Psoas muscle (tissue), 8 donors: ENCODE measurements around the gene RASAL2. TPM values are rescaled to one million over a fixed set of nuclear protein-coding genes. Genes with fewer than 3 reads are reported as not detected.

Experiments used
- ATAC-seq, 4 donors: fragments of 200-7000 bp; cut with Tn5 transposase; one replicate each; pipeline ENCODE4 v1.9.1; 2020; ENCODE audit warnings: moderate library complexity in 3 of 4, mild to moderate bottlenecking in 2 of 4
- DNase-seq, 2 donors: peaks; one replicate each; pipeline ENCODE4 v3.0.0-alpha.2; 2020
- H3K27ac ChIP-seq: fragments of 200-600 bp; one replicate; pipeline ENCODE4 v1.8.0; 2022
- H3K27me3 ChIP-seq, 3 donors: fragments of 200-600 bp in 1 of 3; one replicate each; pipeline versions ENCODE4 v1.6.1 to v1.8.0; 2013 to 2022; ENCODE audit warnings: low read length in 2 of 3, mild to moderate bottlenecking in 2 of 3, moderate library complexity in 1 of 3; ENCODE audit not compliant: insufficient read depth in 3 of 3
- H3K36me3 ChIP-seq, 2 donors: fragments of 200-600 bp in 1 of 2; one replicate each; pipeline versions ENCODE4 v1.6.1 to v1.8.0; 2013 to 2022; ENCODE audit warnings: low read depth in 1 of 2, mild to moderate bottlenecking in 1 of 2, moderate library complexity in 1 of 2; ENCODE audit not compliant: insufficient read depth in 1 of 2
- H3K4me1 ChIP-seq: fragments of 200-600 bp; one replicate; pipeline ENCODE4 v1.8.0; 2022
- H3K4me3 ChIP-seq: fragments of 200-600 bp; one replicate; pipeline ENCODE4 v1.8.0; 2022; ENCODE audit warnings: mild to moderate bottlenecking
- H3K9me3 ChIP-seq: fragments of 200-600 bp; one replicate; pipeline ENCODE4 v1.8.0; 2022
- WGBS, 3 donors: extraction: QIAGEN DNeasy Blood & Tissue Kit; methylation state at CpG; one replicate each; pipeline versions ENCODE4 v1.1.6 to v1.1.7; 2013; 5-methylcytosine and 5-hydroxymethylcytosine counted together
- intact Hi-C, 2 donors: fragments of 100-400 bp; cut with DNase I; formaldehyde crosslinking; loops; one replicate each; pipeline versions ENCODE4 v1.11.0 to v1.14.2; 2022
- polyA plus RNA-seq, 3 donors: library from polyadenylated mRNA; stranded (reverse); fragments of 200-250 nt; gene quantifications; one replicate each; pipeline ENCODE4 v1.2.3, GENCODE V29; 2013
- total RNA-seq, 4 donors: library from RNA; stranded (reverse); fragmentation: NEBNext Ultra II Directional in 2 of 4; extraction: Animal tissue kit (Norgen Biotek cat#: 25700) in 2 of 4; gene quantifications; one replicate each; pipeline versions ENCODE4 v1.2.1 to v1.2.4, GENCODE V29; 2021 to 2023
- TF ChIP-seq, protein P1 (sequence below): fragments of 200-600 bp; IDR thresholded peaks from one replicate; pipeline ENCODE4 v1.8.0; 2022; ENCODE audit warnings: antibody characterized with exemption
- donor health status: healthy with polysubstance abuse.
- donor health status: DM: no; HTN: no; CAD: no; lungs with moderate emphysema.
- donor health status: Bipolar disorder and iron deficiency.
- donor health status: healthy.
- donor health status: DM: yes; HTN: yes; CAD: no.
- donor health status: DM: no; HTN: no; CAD: no.
- donor health status: DM: no; HTN: no; CAD: no.
- donor health status: DM: yes; HTN: yes; CAD: no.

The RASAL2 gene
- total and polyA plus RNA-seq, 7 donors, result 1.9 to 42.1 (median 5.5) TPM

DNA sequence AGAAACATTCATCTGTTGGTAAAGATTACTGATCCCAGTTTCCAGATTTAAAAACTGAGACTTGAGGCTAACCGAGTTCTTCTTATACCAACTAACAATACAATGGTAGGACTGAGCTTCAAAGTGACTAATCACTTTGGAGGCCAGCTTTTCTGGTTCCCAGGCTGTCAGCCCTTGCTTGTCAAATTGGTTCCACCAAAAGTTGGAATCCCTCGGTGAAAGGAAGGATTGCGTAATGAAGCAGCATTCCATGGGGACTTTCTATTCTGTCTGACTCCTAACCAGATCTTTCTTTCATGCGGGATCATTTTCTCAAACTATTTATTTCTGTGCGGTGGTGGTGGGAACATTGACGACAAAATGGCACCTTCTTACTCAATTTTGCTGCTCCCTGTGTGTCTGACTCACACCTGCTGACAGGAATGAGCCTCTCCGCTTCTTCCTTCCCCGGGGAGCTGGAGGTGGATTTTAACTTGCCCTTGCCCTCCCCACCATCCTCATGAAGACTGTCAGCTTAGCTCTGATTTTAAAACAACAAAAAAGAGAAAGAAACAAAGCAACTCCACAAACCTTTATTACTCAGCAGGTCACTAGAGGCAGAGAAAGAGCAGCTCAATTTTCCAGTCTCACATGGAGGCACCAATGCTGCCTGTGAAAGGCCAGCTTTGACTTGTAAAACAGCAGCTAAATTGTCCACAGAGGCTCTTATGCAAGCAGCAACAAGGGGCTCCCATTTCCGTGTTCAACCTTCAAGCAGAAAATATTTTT, 32.9 kb upstream of the RASAL2 start:
- TF ChIP-seq, protein P1, sequence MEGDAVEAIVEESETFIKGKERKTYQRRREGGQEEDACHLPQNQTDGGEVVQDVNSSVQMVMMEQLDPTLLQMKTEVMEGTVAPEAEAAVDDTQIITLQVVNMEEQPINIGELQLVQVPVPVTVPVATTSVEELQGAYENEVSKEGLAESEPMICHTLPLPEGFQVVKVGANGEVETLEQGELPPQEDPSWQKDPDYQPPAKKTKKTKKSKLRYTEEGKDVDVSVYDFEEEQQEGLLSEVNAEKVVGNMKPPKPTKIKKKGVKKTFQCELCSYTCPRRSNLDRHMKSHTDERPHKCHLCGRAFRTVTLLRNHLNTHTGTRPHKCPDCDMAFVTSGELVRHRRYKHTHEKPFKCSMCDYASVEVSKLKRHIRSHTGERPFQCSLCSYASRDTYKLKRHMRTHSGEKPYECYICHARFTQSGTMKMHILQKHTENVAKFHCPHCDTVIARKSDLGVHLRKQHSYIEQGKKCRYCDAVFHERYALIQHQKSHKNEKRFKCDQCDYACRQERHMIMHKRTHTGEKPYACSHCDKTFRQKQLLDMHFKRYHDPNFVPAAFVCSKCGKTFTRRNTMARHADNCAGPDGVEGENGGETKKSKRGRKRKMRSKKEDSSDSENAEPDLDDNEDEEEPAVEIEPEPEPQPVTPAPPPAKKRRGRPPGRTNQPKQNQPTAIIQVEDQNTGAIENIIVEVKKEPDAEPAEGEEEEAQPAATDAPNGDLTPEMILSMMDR, result no peak
- Histone ChIP-seq H3K4me1 (peaks cover 11% of the 10 kb centered on the region), H3K27me3 (no peaks in the 10 kb centered on the region), H3K36me3 (no peaks in the 10 kb centered on the region), H3K4me3 (peak overlapping the region; percentile 0), H3K27ac (peak overlapping the region; percentile 38), H3K9me3 (no peaks in the 10 kb centered on the region)
- intact Hi-C loops, result no loop called here
- DNase-seq (no peak), ATAC-seq (peak in 3 of 4 donors; percentile 39 to 45 (median 41))
- 28 to 37% (median 30%) methylated on average over 9 of the region's 9 CpGs for WGBS, 3 donors

DNA sequence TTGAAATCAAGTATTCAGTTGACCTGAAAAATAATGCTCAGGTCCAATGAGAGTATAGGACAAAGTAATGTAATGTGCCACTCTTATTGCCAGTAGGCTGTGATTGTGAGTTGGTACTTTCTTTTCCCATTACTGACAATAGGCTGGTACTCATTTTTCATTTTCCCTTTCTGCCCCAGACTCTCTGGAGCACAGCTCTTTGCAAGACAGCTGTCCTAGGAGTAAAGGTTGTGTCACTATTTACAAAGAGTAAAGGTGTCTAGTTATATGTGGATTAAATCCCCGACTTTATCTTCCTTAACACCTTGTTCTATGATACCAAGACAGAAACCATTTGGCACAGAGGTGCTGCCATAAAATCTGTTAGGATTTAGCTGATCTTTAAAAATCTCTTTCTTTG, 32.3 kb upstream of the RASAL2 start:
- DNase-seq, result no peak
- Histone ChIP-seq H3K9me3 (no peaks in the 10 kb centered on the region), H3K4me1 (peaks cover 8% of the 10 kb centered on the region), H3K27ac (no peak overlapping the region), H3K27me3 (no peaks in the 10 kb centered on the region), H3K4me3 (no peak overlapping the region), H3K36me3 (no peaks in the 10 kb centered on the region)
- 45 to 82% (median 55%) methylated on average over 1 of the region's 1 CpG for WGBS, 3 donors
- TF ChIP-seq, protein P1, result no peak
- intact Hi-C loops, result no loop called here
- no peak for ATAC-seq

DNA sequence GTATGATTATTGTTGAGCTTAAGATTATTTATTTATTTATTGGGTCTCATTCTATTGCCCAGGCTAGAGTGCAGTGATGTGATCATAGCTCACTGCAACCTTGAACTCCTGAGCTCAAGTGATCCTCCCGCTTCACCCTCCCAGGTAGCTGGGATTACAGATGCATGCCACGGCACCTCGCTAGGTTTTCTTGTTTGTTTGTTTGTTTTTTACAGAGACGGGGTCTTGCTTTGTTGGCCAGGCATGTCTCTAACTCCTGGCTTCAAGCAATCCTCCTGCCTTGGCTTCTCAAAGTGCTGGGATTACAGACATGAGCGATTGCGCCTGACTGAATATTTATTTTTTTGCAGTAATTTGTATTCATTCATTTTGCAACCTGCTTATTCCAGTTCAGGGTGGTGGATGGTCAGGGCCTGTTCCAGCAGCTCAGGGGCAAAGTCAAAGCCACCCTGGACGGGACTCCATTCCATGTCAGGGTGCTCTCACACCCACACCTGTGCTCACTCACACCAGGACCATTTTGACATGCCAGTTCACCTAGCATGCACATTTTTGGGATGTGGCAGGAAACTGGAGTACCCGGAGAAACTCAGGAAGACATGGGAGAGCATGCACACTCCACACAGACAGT, 29.6 kb upstream of the RASAL2 start:
- intact Hi-C loops, result no loop called here
- no peaks in the 10 kb centered on the region for H3K9me3 ChIP-seq
- peaks cover 8% of the 10 kb centered on the region for H3K4me1 ChIP-seq
- H3K4me3 ChIP-seq, result no peak overlapping the region
- no peak overlapping the region for H3K27ac ChIP-seq
- DNase-seq (no peak), ATAC-seq (no peak)
- H3K27me3 ChIP-seq, result no peaks in the 10 kb centered on the region
- 91 to 94% (median 93%) methylated on average over 8 of the region's 8 CpGs for WGBS, 3 donors
- H3K36me3 ChIP-seq, result no peaks in the 10 kb centered on the region
- TF ChIP-seq, protein P1, result no peak

DNA sequence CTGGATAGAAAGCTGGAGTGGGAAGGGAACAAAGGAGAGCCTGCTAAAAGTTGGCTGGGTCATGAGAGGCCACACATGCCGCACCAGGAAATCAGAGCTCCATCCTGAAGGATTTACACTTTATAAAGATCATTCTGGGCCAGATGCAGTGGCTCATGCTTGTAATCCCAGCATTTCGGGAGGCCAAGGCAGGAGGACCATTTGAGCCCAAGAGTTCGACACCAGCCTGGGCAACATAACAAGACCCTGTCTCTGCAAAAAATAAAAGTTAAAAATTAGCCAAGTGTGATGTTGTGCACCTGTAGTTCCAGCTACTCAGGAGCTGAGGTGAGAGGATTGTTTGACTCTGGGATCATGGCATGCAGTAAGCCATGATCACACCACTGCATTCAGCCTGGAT, 28.7 kb upstream of the RASAL2 start:
- no peaks in the 10 kb centered on the region for H3K36me3 ChIP-seq
- DNase-seq (no peak), ATAC-seq (no peak)
- no peaks in the 10 kb centered on the region for H3K27me3 ChIP-seq
- no peak overlapping the region for H3K4me3 ChIP-seq
- no peak overlapping the region for H3K27ac ChIP-seq
- TF ChIP-seq, protein P1, result no peak
- H3K9me3 ChIP-seq, result no peaks in the 10 kb centered on the region
- peaks cover 8% of the 10 kb centered on the region for H3K4me1 ChIP-seq
- WGBS, 3 donors, result 75 to 82% (median 79%) methylated on average over 3 of the region's 3 CpGs
- intact Hi-C loops, result no loop called here
